Testis (tissue), 3 donors: ENCODE measurements around the gene KRTAP10-9. TPM values are rescaled to one million over a fixed set of nuclear protein-coding genes. Genes with fewer than 3 reads are reported as not detected.

Source experiments
- DNase-seq: peaks from one replicate; pipeline ENCODE4 v3.0.0-alpha.2; 2019
- H3K27ac ChIP-seq, 2 donors: fragments of 200-600 bp; sonication (generic); one replicate each; pipeline ENCODE4 v1.5.1; 2019
- H3K27me3 ChIP-seq: fragments of 200-600 bp; sonication (generic); one replicate; pipeline ENCODE4 v1.5.1; 2019
- H3K36me3 ChIP-seq: fragments of 200-600 bp; sonication (generic); one replicate; pipeline ENCODE4 v1.5.1; 2017; ENCODE audit warnings: low read depth; ENCODE audit errors: missing control alignments
- H3K4me1 ChIP-seq: fragments of 200-600 bp; sonication (generic); one replicate; pipeline ENCODE4 v1.5.1; 2019
- H3K4me3 ChIP-seq, 2 donors: fragments of 200-600 bp; sonication (generic); one replicate each; pipeline ENCODE4 v1.5.1; 2017 to 2019
- H3K9me3 ChIP-seq: fragments of 200-600 bp; sonication (generic); one replicate; pipeline ENCODE4 v1.5.1; 2017
- POLR2A ChIP-seq: fragments of 450-650 bp; IDR thresholded peaks from one replicate; pipeline ENCODE4 v1.6.1; 2017; ENCODE audit warnings: antibody characterized with exemption, mild to moderate bottlenecking, moderate library complexity
- WGBS, 2 donors: methylation state at CpG; one replicate each; pipeline ENCODE4 v1.1.5; 2018; 5-methylcytosine and 5-hydroxymethylcytosine counted together
- intact Hi-C: fragments of 100-400 bp; cut with DNase I; formaldehyde crosslinking; loops from one replicate; pipeline ENCODE4 v1.15.1; 2023; ENCODE audit warnings: low total_unique reads
- polyA plus RNA-seq: library from polyadenylated mRNA; stranded (reverse); fragments of 350-450 nt; fragmentation: Illumina TruSeq; extraction: RNeasy Lipid Tissue Mini Kit (QIAGEN cat#74804); gene quantifications from one replicate; pipeline ENCODE4 v1.2.3, GENCODE V29; 2014; ENCODE audit warnings: low read depth, low replicate concordance; ENCODE audit not compliant: insufficient read depth
- total RNA-seq, 2 donors: library from RNA; depleted of rRNA; stranded (reverse); fragments of >200 nt; gene quantifications; one replicate each; pipeline ENCODE4 v1.2.3, GENCODE V29; 2016
- TF ChIP-seq, protein P1 (sequence below), 3 experiments: fragments of 450-650 bp in 2 of 3; fragments of 200-600 bp in 1 of 3; sonication (generic) in 1 of 3; IDR thresholded peaks; one replicate each; pipeline ENCODE4 v1.5.1; 2016 to 2019; ENCODE audit warnings: antibody characterized with exemption in 3 of 3, mild to moderate bottlenecking in 2 of 3, moderate library complexity in 1 of 3

Gene KRTAP10-9
- total and polyA plus RNA-seq, 3 donors from 2014 or later = not detected

DNA sequence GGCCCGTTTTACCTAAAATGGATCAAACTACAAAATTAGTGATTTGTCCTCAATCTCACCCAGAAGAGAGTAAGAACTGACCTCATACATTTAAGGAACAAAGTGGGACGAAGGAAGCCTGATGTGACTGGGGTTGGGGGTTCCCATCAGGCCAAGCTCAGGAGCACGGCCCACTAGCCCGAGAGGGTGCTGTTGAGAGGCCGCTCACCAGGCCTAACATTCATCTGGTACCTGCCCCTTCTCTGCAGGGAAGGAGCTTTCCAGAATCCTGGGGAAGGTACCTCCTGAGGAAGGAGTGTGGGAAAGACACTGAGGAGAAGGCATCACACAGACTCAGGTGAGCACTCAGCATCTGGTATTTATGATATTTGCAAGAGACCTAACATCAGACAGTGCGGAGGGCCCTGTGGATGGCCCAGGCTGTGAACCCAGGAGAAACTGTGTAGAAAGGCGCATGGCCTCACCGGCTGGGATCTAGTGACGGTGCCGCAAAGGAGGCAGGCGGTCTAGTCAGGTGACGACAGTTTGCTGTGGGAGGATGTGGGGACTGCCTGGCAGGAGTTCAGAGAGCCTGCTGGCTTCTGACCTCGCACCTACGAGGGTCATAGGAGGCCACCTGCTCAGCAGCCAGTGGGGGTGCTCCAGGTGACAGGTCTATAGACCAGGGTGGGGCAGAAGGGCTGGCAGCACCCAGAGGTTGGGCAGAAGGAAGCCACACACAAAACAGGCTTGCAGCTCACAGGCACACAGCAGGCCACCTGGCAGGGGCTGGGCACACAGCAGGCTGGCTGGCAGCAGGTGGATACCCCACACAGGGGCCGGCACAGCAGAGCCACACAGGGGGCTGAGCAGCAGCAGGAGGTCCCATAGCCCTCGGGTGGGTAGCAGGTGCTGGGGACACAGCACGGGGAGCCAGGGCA is 27.0 kb downstream of the KRTAP10-9 start:
- H3K4me1 ChIP-seq = no peaks in the 10 kb centered on the region
- intact Hi-C loops = no loop called here
- no peak overlapping the region for H3K27ac ChIP-seq
- H3K9me3 ChIP-seq = no peaks in the 10 kb centered on the region
- TF ChIP-seq, protein P1, sequence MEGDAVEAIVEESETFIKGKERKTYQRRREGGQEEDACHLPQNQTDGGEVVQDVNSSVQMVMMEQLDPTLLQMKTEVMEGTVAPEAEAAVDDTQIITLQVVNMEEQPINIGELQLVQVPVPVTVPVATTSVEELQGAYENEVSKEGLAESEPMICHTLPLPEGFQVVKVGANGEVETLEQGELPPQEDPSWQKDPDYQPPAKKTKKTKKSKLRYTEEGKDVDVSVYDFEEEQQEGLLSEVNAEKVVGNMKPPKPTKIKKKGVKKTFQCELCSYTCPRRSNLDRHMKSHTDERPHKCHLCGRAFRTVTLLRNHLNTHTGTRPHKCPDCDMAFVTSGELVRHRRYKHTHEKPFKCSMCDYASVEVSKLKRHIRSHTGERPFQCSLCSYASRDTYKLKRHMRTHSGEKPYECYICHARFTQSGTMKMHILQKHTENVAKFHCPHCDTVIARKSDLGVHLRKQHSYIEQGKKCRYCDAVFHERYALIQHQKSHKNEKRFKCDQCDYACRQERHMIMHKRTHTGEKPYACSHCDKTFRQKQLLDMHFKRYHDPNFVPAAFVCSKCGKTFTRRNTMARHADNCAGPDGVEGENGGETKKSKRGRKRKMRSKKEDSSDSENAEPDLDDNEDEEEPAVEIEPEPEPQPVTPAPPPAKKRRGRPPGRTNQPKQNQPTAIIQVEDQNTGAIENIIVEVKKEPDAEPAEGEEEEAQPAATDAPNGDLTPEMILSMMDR (IDR thresholded peaks at IDR 0.05) = no peak
- no peak for TF ChIP-seq POLR2A
- H3K27me3 ChIP-seq = no peaks in the 10 kb centered on the region
- no peak for DNase-seq
- H3K4me3 ChIP-seq = no peak overlapping the region
- no peaks in the 10 kb centered on the region for H3K36me3 ChIP-seq
- WGBS, 2 donors = 81 to 87% methylated on average over 14 to 17 of the region's 17 CpGs

DNA sequence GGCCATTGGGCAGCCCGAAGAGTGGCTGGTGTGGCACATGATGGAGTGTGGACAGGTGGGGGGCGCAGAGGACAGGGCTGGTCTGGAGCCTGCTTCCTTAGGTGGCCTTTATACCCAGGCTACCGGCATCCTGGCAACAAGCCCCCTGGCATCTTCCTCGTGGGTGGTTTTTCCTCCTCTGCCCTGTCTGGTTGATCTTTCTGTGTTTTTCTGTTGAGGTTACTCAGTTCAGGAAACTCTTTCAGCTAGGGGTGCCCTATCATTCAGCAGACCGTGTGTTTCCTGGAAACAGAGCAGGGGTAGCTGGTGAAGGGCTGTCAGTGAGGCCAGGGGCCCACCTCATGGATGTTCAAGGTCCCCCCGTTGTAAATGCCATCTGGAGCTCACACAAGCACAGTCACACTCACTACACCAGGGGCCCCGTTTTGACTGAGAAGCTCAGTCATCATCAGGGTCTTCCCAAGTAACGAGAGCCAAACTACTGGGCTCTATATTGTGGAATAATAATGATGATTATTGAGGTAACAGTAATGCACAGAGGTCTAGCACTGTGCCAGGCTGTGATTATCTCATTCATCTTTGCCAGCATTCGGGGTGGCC is 27.8 kb downstream of the KRTAP10-9 start, which contains the start of gene KRTAP12-4:
Gene KRTAP12-4, minus strand, starts transcription at position 84 of the 600 bp plus-strand sequence. Its CDS starts 45 bp downstream, at position 39.
- TF ChIP-seq, protein P1 (IDR thresholded peaks at IDR 0.05) = no peak
- TF ChIP-seq POLR2A = no peak
- no peaks in the 10 kb centered on the region for H3K9me3 ChIP-seq
- WGBS, 2 donors = 60 to 81% methylated on average over 8 to 9 of the region's 9 CpGs
- no peaks in the 10 kb centered on the region for H3K36me3 ChIP-seq
- no peaks in the 10 kb centered on the region for H3K4me1 ChIP-seq
- no peak within 1 kb of the TSS for H3K4me3 ChIP-seq
- DNase-seq = no peak
- no peaks in the 10 kb centered on the region for H3K27me3 ChIP-seq
- intact Hi-C loops = no loop called here
- no peak within 1 kb of the TSS for H3K27ac ChIP-seq

DNA sequence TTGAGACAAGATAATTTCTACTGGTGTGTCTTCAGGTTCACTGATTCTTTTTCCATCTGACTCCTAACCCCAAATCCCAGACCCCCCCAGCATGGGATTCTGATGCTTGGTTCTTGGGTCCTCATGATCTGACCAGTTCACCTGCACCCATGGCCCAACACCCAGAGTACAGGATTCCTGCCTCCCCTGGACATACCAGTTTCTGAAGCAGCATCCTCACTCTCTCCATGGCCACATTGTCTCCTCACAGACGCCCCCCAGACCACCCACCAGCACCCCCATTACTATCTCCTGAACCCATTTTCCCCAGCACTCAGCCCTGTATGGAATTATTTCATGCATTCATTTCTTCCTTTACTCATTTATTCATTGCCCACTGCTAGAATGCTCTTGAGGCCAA is 30.0 kb downstream of the KRTAP10-9 start:
- H3K4me1 ChIP-seq = no peaks in the 10 kb centered on the region
- intact Hi-C loops = no loop called here
- no peaks in the 10 kb centered on the region for H3K9me3 ChIP-seq
- no peaks in the 10 kb centered on the region for H3K27me3 ChIP-seq
- H3K36me3 ChIP-seq = no peaks in the 10 kb centered on the region
- no peak for DNase-seq
- TF ChIP-seq, protein P1 (IDR thresholded peaks at IDR 0.05) = no peak
- no peak for TF ChIP-seq POLR2A
- H3K4me3 ChIP-seq = no peak overlapping the region
- no peak overlapping the region for H3K27ac ChIP-seq
- WGBS, 2 donors = 48 to 53% methylated on average over 1 of the region's 1 CpG

DNA sequence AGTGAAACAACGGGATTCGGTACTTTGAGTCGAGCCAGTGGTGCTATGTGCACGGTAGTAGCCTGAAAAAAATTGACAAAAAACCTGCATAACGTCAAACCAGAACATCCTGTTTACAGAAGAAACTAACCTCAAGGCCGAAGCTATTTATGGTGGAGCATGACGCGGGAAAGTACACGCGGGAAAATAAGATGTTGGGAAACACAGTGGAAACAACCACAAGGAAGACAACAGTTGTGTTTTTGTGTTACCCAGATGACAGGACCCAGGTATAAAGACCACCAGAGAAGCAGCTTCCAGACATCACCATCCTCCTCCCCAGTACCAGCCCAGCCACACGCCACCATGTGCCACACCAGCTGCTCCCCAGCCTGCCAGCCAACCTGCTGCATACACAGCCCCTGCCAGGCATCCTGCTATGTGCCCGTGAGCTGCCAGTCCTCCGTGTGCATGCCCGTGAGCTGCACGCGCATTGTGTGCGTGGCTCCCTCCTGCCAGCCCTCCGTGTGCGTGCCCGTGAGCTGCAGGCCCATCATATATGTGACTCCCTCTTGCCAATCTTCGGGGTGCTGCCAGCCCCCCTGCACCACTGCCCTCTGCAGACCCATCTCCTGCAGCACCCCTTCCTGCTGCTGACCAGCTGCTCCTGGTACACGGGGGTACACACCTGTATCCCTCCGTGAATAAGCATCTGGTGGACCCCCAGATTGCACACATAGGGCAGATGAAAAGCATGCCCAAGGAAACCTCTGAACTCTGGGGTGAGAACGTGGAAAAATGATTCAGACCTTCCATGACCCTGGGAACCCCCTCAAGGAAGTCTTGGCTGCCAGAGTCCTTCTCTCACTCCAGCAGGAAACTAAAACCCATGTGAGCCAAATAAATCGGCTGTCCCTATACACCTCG is 31.0 kb downstream of the KRTAP10-9 start, which contains the start of gene KRTAP12-3:
Gene KRTAP12-3, plus strand, starts transcription at position 298 of the 906 bp plus-strand sequence. Its CDS starts 48 bp downstream, at position 346.
- WGBS, 2 donors = 80% methylated on average over 24 to 26 of the region's 26 CpGs
- intact Hi-C loops = no loop called here
- no peak for TF ChIP-seq POLR2A
- TF ChIP-seq, protein P1 (IDR thresholded peaks at IDR 0.05) = no peak
- Histone ChIP-seq H3K27ac (no peak within 1 kb of the TSS), H3K4me1 (no peaks in the 10 kb centered on the region), H3K4me3 (no peak within 1 kb of the TSS), H3K27me3 (no peaks in the 10 kb centered on the region), H3K9me3 (no peaks in the 10 kb centered on the region), H3K36me3 (no peaks in the 10 kb centered on the region)
- no peak for DNase-seq
